Putamen (tissue), 1 donor: ENCODE measurements around the gene RERE.

Experiments used
- DNase-seq: peaks from one replicate; pipeline ENCODE4 v3.0.0-alpha.2; 2016; ENCODE audit warnings: low spot score

RERE gene

GRCh38 chr1:8685463-8685862 is 132.0 kb downstream of the RERE start:
- no peak for DNase-seq

DNA sequence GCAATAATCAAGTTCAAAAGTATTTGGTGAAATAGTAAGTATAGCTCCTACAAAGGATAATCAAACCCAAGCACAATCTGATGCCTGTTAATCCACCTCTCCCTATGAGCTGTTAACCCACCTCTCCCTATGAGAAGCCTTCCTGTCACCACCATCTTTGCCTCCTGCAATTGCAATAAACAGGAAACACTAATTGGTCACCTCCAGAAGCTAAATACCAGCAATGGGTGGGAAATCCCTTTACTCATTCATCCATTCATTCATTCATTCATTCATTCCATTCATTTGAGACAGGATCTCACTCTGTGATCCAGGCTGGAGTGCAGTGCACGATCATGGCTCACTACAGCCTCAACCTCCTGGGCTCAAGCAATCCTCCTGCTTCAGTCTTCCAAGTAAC is 132.8 kb downstream of the RERE start:
- no peak for DNase-seq

- no peak for DNase-seq
These were observed 134.9 kb downstream of the RERE start for GRCh38 chr1:8682573-8682972.

GRCh38 chr1:8681911-8682310 is 135.5 kb downstream of the RERE start:
- DNase-seq, result no peak

GRCh38 chr1:8680664-8681650 is 136.5 kb downstream of the RERE start:
- DNase-seq, result no peak

DNA sequence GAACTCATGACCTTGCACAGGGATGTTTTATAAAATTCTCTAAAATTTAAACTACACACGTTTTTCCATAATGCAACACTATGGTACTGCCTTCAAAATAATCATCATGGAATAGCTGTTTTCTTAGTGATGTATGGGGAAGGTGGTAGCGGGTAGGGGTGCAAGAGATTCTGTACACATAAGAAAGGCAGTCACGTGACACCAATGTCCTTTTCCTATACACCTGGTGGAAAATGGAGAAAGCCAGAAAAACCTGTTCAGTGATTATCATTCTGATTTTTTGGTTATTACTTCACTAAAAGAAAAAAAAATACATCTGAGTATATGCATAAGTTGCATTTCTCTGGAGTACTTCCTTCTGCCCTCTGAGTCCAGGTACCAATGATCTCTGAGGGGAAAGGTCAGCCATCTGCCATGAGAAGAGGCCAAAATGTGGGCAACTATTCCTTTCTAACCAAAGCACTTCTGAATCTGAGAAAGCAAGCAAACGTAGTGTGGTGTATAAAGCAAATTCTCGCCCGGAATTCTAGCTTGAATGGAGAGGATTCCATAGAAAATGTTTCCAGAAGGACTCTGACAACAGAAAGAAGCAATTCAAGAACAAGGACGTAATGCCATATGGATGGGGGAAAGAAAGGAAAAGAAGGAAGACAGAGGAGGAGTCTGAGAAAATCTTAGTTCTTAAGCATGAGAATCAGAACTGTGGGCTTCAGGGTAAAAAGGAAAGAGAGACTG is 137.3 kb downstream of the RERE start:
- DNase-seq, result no peak

DNA sequence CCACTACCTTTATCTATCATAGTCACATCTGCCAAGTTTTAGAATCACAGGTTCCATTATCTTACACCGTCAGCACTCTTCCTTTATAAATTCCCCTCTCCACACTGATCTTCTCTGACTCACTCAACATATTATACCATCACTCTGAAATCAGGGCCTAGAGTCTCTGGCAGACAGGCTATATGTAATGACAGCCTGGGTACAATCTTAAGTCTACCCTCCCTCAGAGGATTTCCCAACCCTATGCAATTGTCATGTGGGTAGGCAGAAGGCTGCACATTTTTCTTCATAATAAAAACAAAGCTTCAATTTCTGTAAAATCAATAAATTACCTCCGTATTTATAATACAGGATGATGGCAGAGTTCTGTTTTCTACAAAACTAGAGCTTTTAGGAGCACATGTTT is 138.0 kb downstream of the RERE start:
- no peak for DNase-seq

DNA sequence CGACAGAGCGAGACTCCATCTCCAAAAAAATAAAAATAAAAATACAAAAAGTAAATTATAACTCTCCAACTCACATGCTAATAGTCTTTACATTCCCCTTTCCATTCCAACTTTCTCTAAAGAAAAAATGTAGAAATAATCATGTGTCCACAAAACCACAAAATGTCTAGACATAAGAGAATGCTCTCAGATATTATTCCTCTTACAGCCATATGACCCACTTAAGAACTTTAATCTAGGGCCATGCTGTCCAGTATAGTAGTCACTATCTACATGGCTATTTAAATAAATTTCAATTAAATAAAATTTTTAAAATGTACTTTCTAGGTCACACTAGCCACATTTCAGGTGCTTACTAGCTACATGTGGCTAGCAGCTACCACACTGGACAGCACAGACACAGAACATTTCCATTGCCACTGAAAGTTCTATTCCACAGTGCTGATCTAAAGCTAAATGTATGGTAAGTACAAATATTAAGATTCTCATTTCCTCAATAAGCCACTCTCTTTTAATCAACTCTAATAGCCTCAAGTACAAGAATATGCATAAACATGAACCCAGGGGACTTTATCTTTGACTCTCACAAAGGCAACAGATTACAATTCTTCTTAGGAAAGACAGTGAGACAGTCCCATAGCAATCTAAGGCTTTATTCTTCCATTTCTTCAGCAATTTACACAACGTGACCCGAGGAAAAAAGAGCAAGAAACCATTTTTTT is 138.6 kb downstream of the RERE start:
- no peak for DNase-seq

GRCh38 chr1:8677782-8678181 is 139.7 kb downstream of the RERE start:
- no peak for DNase-seq

GRCh38 chr1:8676813-8677212 is 140.6 kb downstream of the RERE start:
- no peak for DNase-seq

- DNase-seq, result no peak
These were observed 141.4 kb downstream of the RERE start for GRCh38 chr1:8676072-8676471.

GRCh38 chr1:8674912-8675311 is 142.5 kb downstream of the RERE start:
- DNase-seq, result no peak

DNA sequence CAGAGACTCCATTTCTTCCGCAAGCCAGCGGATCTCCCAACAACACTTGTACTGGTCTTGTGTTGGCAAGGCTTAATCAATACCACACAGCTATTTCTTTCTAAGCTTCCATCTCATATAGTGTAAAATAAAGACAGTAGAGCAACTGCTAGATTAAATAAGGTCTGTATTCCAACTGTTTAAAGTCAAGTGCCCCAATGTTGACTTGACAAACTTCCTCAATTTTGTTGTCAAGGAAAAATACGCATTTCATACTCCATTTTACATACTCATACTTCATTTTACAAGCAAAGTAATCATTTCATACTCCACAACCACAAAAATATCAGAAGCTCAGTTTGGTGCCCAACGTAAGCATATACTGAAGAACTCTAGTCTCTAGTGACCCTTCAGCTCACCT is 143.0 kb downstream of the RERE start:
- DNase-seq, result no peak

- DNase-seq, result peak; percentile 50
These were observed 146.0 kb downstream of the RERE start for GRCh38 chr1:8671306-8671917.

DNA sequence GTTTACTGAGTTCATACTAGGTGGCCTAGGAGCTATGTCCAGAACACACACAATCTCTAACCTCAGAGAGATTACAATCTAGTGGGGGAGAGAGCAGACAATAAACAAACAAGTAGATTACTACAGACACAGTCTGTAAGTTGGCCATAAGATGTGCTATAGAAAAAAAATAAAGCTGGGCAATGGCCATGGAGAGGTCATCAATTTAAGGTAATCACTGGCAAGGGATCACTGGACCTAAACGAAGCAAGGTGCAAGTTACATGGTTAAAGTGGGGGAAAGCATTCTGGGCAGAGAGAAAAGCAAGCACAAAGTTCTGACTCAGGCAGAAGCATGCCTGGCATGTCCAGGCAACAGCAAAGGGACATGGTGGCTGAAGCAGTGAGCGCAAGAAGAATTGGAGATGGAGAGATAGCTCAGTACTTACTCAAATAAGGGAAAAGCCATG is 147.0 kb downstream of the RERE start:
- DNase-seq, result no peak

GRCh38 chr1:8669606-8670335 is 147.7 kb downstream of the RERE start:
- no peak for DNase-seq

GRCh38 chr1:8667869-8668594 is 149.4 kb downstream of the RERE start:
- no peak for DNase-seq

DNA sequence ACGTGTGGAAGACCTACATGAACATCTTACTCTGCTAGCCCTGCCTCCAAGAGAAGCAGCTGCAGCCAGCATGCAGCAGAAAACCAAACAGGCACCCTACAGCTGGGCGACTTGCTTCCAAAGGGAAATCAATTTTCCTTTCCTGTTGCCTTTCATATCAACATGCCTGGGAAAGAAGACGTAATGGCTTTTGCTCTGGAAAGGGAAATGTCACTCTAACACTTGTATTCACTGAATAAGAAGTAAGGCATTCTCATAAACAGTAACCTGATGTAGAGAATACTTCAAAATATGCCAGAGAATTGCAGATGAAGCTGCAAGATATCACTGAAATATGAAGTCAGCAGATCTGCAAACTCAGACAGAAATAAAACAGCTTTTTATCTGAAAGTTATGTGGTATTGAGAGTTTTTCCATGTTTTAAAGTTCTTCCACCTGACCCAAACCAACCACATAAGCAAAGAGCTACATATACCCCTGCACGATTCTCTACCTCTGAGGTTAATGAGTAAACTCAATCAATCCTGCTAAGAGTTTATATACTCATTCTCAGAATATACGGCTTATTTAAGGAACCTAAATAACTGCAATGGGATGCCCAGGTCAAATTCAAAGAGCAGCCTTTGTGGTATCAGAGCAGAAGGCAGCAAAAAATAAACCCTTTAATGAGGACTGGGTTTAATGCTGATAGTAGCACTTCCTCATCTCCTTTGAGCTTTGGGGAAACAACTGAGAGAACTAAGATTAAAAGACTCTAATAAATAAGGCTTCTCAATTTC is 150.9 kb downstream of the RERE start:
- no peak for DNase-seq

GRCh38 chr1:8665833-8666232 is 151.6 kb downstream of the RERE start:
- DNase-seq, result no peak

DNA sequence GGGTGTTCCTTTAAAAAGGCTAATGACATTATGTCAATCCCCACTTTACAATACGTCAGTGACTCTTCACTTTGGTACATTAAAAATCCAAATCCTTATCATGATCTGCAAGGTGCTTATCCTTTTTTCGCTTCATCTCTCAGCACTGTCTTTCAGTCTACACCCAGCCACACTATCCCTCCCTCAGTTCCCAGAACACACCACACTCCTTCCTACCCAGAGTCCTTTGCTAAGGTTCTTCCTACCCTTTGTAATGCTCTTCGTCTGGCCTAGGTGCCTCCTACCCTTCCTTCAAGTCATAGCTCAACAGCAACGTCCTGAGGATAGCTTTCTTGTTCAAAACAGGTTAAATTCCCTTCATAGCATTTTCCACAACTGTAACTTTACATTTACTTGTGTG is 152.6 kb downstream of the RERE start:
- DNase-seq, result no peak
